ENCODE results near the gene MEF2D. TPM values are rescaled to one million over a fixed set of nuclear protein-coding genes. Genes with fewer than 3 reads are reported as not detected.

MEF2D gene
- total RNA-seq, 1 experiment from 2014 or later, result 18.3 TPM

GRCh38 chr1:156489935-156490293 is 10.7 kb downstream of the MEF2D start:
- TF ChIP-seq EZH2 (IDR thresholded peaks at IDR 0.05; ENCODE audit: borderline replicate concordance, low read depth, low read length, poor library complexity, severe bottlenecking) (no peak), CTCF (conservative IDR thresholded peaks at IDR 0.05; ENCODE audit: low read depth, low read length) (no peak)
- intact Hi-C loops (cut with micrococcal nuclease; ENCODE audit: unreplicated experiment), result no loop called here
- DNase-seq (ENCODE audit: low spot score), result no peak
- ChIA-PET CTCF (interaction anchor here (1.8 to 2.1 kb wide), 2 partner anchors 9 to 11 kb away, joined by 4 to 8 read pairs; partner anchors contain the start of gene MEF2D), POLR2A (ENCODE audit: low non-redundant PET) (no interaction called here)
- H3K9me3 ChIP-seq (ENCODE audit: low read depth, low read length, poor library complexity, severe bottlenecking), result no peaks in the 10 kb centered on the region
- H3K27ac ChIP-seq (ENCODE audit: low read depth, low read length, poor library complexity, severe bottlenecking), result peak overlapping the region; percentile 59
- H3K36me3 ChIP-seq (ENCODE audit: insufficient read depth, low read length, poor library complexity, severe bottlenecking), result no peaks in the 10 kb centered on the region
- no peaks in the 10 kb centered on the region for H3K27me3 ChIP-seq (replicated peaks; ENCODE audit: insufficient read depth, low read depth, low read length, poor library complexity)
- BruUV-seq (replicated peaks), result no TSS peak
- peaks cover 24% of the 10 kb centered on the region for H3K4me1 ChIP-seq (ENCODE audit: insufficient read depth, low read length, poor library complexity, severe bottlenecking)
- no peak overlapping the region for H3K4me3 ChIP-seq (ENCODE audit: low read depth, low read length, poor library complexity, severe bottlenecking)

- no peaks in the 10 kb centered on the region for H3K9me3 ChIP-seq (ENCODE audit: low read depth, low read length, poor library complexity, severe bottlenecking)
- H3K36me3 ChIP-seq (ENCODE audit: insufficient read depth, low read length, poor library complexity, severe bottlenecking), result no peaks in the 10 kb centered on the region
- H3K27me3 ChIP-seq (replicated peaks; ENCODE audit: insufficient read depth, low read depth, low read length, poor library complexity), result no peaks in the 10 kb centered on the region
- POLR2A ChIA-PET (ENCODE audit: low non-redundant PET), result no interaction called here
- BruUV-seq (replicated peaks), result no TSS peak
- peak; percentile 23 for DNase-seq (ENCODE audit: low spot score)
- H3K4me3 ChIP-seq (ENCODE audit: low read depth, low read length, poor library complexity, severe bottlenecking), result no peak overlapping the region
- H3K4me1 ChIP-seq (ENCODE audit: insufficient read depth, low read length, poor library complexity, severe bottlenecking), result peaks cover 24% of the 10 kb centered on the region
- TF ChIP-seq EZH2 (IDR thresholded peaks at IDR 0.05; ENCODE audit: borderline replicate concordance, low read depth, low read length, poor library complexity, severe bottlenecking) (no peak), CTCF (conservative IDR thresholded peaks at IDR 0.05; ENCODE audit: low read depth, low read length) (0 out of 2 replicates have a peak, but pooled peaks have one; percentile 34)
- intact Hi-C loops (cut with micrococcal nuclease; ENCODE audit: unreplicated experiment), result no loop called here
- CTCF ChIA-PET, result interaction anchor here (1.8 to 2.1 kb wide), 2 partner anchors 9 to 12 kb away, joined by 4 to 8 read pairs; partner anchors contain the start of gene MEF2D
- H3K27ac ChIP-seq (ENCODE audit: low read depth, low read length, poor library complexity, severe bottlenecking), result no peak overlapping the region
Observed at GRCh38 chr1:156489166-156489934, 11.2 kb downstream of the MEF2D start.

- Histone ChIP-seq H3K36me3 (ENCODE audit: insufficient read depth, low read length, poor library complexity, severe bottlenecking) (no peaks in the 10 kb centered on the region), H3K9me3 (ENCODE audit: low read depth, low read length, poor library complexity, severe bottlenecking) (no peaks in the 10 kb centered on the region), H3K27ac (ENCODE audit: low read depth, low read length, poor library complexity, severe bottlenecking) (no peak overlapping the region), H3K4me1 (ENCODE audit: insufficient read depth, low read length, poor library complexity, severe bottlenecking) (peaks cover 24% of the 10 kb centered on the region), H3K4me3 (ENCODE audit: low read depth, low read length, poor library complexity, severe bottlenecking) (no peak overlapping the region), H3K27me3 (replicated peaks; ENCODE audit: insufficient read depth, low read depth, low read length, poor library complexity) (no peaks in the 10 kb centered on the region)
- intact Hi-C loops (cut with micrococcal nuclease; ENCODE audit: unreplicated experiment), result no loop called here
- CTCF ChIA-PET, result interaction anchor here (0.6 kb wide), 1 partner anchor 110 kb away, joined by 3 read pairs; no protein-coding TSS in a partner anchor
- no peak for TF ChIP-seq EZH2 (IDR thresholded peaks at IDR 0.05; ENCODE audit: borderline replicate concordance, low read depth, low read length, poor library complexity, severe bottlenecking)
- TF ChIP-seq CTCF (conservative IDR thresholded peaks at IDR 0.05; ENCODE audit: low read depth, low read length), result no peak
- no peak for DNase-seq (ENCODE audit: low spot score)
- BruUV-seq (replicated peaks), result no TSS peak
- POLR2A ChIA-PET (ENCODE audit: low non-redundant PET), result no interaction called here
Observed at GRCh38 chr1:156488566-156489165, 11.9 kb downstream of the MEF2D start.

All from A673 (cell line).